GM19351 (cell line): ENCODE measurements around the gene ZNF276.
"Not testable (repeated sequence)": the region's sequence is repeated elsewhere in the genome, so short reads cannot be mapped to it uniquely, and the experiment has no call there.

Experiments
- ATAC-seq: cut with Tn5 transposase; IDR thresholded peaks from one replicate; pipeline ENCODE4 v1.9.1; 2021; ENCODE audit warnings: mild to moderate bottlenecking, moderate library complexity; ENCODE audit not compliant: unreplicated experiment

ZNF276 gene, protein sequence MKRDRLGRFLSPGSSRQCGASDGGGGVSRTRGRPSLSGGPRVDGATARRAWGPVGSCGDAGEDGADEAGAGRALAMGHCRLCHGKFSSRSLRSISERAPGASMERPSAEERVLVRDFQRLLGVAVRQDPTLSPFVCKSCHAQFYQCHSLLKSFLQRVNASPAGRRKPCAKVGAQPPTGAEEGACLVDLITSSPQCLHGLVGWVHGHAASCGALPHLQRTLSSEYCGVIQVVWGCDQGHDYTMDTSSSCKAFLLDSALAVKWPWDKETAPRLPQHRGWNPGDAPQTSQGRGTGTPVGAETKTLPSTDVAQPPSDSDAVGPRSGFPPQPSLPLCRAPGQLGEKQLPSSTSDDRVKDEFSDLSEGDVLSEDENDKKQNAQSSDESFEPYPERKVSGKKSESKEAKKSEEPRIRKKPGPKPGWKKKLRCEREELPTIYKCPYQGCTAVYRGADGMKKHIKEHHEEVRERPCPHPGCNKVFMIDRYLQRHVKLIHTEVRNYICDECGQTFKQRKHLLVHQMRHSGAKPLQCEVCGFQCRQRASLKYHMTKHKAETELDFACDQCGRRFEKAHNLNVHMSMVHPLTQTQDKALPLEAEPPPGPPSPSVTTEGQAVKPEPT

GRCh38 chr16:89720813-89721545 lies at the start of gene ZNF276, which contains the start of gene VPS9D1:
TSS of gene ZNF276 (plus strand) at chr16:89721537. CDS start at chr16:89721641, 104 bp downstream.
TSS of gene VPS9D1 (minus strand) at chr16:89720898. CDS start at chr16:89720861, 37 bp downstream.
- peak; percentile 53 for ATAC-seq

DNA sequence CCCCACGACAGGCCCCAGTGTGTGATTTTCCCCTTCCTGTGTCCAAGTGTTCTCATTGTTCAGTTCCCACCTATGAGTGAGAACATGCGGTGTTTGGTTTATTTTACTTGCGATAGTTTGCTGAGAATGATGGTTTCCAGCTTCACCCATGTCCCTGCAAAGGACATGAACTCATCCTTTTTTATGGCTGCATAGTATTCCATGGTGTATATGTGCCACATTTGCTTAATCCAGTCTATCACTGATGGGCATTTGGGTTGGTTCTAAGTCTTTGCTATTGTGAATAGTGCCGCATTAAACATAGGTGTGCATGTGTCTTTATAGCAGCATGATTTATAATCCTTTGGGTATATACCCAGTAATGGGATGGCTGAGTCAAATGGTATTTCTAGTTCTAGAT lies 49.8 kb upstream of the ZNF276 start:
- not testable (repeated sequence) for ATAC-seq

GRCh38 chr16:89672177-89672941 lies 49.0 kb upstream of the ZNF276 start:
- ATAC-seq, result no peak

DNA sequence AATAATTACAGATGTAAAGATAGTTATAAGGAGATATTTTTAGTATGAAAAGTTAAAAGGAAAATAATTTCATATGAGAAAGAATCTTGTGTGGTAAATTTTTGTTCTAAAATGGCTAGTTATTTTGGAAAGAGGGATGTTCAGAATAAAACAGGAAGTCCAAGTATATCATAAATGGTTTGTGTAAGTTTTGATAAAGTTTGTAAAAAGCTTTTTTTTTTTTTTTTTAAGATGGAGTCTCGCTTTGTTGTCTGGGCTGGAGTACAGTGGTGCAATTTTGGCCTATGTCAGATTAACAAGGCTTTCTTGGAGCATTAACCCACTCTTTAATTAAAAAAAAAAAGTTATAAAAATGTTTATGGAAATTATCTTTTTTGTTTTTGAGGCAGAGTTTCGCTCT lies 43.1 kb upstream of the ZNF276 start:
- no peak for ATAC-seq

GRCh38 chr16:89685916-89686315 lies 35.4 kb upstream of the ZNF276 start:
- no peak for ATAC-seq

- peak; percentile 81 for ATAC-seq
Observed at GRCh38 chr16:89686520-89687091, 34.7 kb upstream of the ZNF276 start, which contains the start of gene CDK10. TSS of gene CDK10 (plus strand) at chr16:89686689. CDS start at chr16:89686711, 22 bp downstream.

- peak; percentile 29 for ATAC-seq
Observed at GRCh38 chr16:89687092-89687940, 34.0 kb upstream of the ZNF276 start.

- no peak for ATAC-seq
Observed at GRCh38 chr16:89688395-89688794, 32.9 kb upstream of the ZNF276 start.

DNA sequence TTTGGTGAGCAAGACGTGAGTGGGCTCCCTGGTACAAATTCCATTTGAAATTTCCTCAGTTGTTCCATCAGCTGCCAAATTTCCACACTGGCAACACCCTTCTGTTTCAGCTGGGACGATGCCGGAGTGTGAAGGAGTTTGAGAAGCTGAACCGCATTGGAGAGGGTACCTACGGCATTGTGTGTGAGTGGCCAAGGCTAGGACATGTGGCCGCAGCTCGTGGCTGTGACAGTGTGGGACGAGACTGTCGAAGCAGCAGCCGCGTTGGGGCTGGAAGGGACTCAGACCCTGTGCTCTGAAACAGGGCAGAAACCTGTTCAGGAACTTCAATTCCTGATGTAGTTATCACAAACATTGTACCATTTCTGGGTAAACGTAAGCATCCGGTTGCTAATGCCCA lies 32.2 kb upstream of the ZNF276 start:
- no peak for ATAC-seq

- not testable (repeated sequence) for ATAC-seq
Observed at GRCh38 chr16:89689621-89690020, 31.7 kb upstream of the ZNF276 start.

DNA sequence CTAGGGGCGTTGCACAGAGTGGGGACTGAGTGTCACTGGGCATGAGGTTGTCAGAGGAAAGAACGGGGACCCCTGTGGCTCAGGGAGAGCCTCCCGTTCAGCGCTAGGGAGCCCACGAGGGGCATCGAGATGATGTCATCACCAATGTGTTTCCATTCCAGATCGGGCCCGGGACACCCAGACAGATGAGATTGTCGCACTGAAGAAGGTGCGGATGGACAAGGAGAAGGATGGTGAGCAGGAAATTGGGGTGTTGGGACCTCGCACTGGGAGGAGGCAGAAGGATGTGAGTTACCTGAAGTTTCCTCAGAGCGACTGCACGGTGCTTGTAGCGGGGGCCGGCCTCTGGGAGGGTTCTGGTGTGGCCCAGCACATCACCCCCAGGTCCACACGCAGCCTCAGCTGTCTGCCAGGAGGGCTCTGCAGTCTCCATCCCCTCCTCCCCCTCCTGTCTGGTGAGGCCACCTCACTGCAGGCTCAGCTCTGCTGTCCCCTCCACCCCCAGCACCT lies 30.9 kb upstream of the ZNF276 start:
- no peak for ATAC-seq

GRCh38 chr16:89691231-89691985 lies 29.9 kb upstream of the ZNF276 start:
- no peak for ATAC-seq

DNA sequence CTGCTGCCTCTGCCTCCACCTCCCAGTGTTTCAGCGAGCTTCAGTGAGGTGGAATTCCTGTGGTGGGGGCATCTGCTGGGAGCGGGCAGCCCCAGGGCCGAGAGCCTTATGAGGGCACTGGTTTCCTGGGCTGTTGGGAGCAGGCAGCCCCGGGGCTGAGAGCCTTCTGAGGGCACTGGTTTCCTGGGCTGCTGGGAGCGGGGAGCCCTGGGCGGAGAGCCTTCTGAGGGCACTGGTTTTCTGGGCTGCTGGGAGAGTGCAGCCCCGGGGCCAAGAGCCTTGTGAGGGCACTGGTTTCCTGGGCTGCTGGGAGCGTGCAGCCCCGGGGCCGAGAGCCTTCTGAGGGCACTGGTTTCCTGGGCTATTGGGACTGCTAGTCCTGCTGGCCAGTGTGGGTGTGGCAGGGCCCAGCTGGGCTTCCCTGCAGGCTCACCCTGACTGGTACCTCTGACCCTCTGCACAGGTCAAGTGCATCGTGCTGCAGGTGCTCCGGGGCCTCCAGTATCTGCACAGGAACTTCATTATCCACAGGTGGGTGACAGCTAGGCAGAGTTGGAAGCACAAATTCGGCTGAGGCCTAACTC lies 29.3 kb upstream of the ZNF276 start:
- no peak for ATAC-seq

- no peak for ATAC-seq
Observed at GRCh38 chr16:89693289-89693731, 28.0 kb upstream of the ZNF276 start.

DNA sequence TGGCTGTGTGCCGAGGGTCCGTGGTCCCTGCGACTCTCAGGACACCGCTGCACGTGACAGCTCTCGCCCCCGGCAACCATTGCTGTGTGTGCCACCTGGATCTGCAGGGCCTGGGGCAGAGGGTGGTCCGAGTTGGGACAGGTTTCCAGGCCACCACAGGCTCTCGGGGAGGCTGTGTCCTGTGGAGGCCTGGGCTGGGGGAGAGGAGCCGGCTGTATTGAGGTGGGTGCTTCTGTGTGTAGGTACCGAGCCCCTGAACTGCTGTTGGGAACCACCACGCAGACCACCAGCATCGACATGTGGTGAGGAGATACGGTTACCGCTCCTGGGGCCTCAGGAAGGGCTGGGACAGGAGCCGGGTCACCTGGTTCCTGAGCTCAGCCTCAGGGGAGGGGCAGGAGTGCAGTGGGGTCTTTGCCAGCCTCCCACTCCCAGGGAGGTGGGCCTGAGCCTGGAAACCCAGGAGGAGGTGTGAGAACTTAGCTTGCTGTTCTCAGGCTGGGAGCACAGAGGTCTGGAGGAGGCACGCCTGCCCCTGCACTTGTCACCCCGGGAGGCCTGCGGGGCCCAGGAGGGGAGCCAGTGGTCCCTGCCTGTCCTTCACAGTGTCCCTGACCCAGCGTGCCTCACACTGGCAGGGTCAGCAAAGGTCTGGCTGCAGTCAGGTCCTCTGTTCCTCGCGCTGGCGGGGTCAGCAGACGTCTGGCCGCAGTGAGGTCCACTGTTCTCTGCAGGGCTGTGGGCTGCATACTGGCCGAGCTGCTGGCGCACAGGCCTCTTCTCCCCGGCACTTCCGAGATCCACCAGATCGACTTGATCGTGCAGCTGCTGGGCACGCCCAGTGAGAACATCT lies 27.2 kb upstream of the ZNF276 start:
- no peak for ATAC-seq

GRCh38 chr16:89694784-89695085 lies 26.6 kb upstream of the ZNF276 start:
- not testable (repeated sequence) for ATAC-seq
